ENCODE data around the gene MYEF2.

- no peak for TF ChIP-seq POLR2A (IDR thresholded peaks at IDR 0.05)
- no peak for TF ChIP-seq CTCF (IDR thresholded peaks at IDR 0.05)
Measured at GRCh38 chr15:48090115-48090514, 88.0 kb downstream of the MYEF2 start.
